Activated CD8-positive, alpha-beta memory T cell treated with anti-CD3 and anti-CD28 coated beads, Interleukin-2, amount 50 U/mL, for 48 hours (primary cell): ENCODE results near the gene FZR1.
A peak's percentile ranks its signal among the peaks of the same experiment; 100 is the strongest.

Source experiments
- DNase-seq: peaks from one replicate; pipeline ENCODE4 v3.0.0-alpha.2; 2020

FZR1 gene

GRCh38 chr19:3474614-3475013 is 31.5 kb upstream of the FZR1 start:
- no peak for DNase-seq

DNA sequence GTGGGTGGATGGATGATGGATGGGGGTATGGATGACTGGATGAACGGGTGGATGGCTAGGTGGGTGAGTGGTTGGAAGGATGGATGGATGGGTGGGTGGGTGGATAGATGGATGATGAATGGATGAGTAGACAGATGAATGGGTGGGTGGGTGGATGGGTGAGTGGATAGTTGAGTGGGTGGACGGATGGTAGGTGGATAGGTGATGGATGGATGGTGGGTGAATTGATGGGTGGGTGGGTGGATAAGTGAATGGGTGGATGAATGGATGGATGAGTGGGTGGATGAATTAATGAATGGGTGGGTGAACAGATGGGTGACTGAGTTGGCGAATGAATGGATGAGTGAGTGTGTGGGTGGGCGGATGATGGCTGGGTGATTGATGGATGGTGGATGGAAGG is 30.7 kb upstream of the FZR1 start:
- DNase-seq = no peak

- DNase-seq = no peak
These were observed 29.3 kb upstream of the FZR1 start for GRCh38 chr19:3476830-3477229.

GRCh38 chr19:3477506-3477905 is 28.6 kb upstream of the FZR1 start:
- DNase-seq = no peak

DNA sequence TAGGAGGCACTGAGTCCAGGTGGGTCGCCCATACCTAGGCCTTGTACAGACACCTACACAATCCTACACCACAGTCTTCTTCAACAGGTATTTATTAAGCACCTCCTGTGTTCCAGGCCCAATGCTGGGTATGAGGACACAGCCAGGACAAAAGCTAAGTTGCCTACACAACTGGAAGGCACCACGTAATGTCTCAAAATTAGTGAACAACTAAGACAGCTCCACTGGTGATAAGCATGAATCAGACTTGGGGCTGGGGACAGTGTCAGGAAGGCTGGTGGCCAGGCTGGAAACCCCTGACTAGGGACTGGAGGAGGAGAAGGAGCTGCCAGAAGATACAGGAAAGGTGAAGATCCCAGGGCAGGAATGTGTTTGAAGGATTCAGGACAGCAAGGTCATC is 28.2 kb upstream of the FZR1 start:
- DNase-seq = no peak

DNA sequence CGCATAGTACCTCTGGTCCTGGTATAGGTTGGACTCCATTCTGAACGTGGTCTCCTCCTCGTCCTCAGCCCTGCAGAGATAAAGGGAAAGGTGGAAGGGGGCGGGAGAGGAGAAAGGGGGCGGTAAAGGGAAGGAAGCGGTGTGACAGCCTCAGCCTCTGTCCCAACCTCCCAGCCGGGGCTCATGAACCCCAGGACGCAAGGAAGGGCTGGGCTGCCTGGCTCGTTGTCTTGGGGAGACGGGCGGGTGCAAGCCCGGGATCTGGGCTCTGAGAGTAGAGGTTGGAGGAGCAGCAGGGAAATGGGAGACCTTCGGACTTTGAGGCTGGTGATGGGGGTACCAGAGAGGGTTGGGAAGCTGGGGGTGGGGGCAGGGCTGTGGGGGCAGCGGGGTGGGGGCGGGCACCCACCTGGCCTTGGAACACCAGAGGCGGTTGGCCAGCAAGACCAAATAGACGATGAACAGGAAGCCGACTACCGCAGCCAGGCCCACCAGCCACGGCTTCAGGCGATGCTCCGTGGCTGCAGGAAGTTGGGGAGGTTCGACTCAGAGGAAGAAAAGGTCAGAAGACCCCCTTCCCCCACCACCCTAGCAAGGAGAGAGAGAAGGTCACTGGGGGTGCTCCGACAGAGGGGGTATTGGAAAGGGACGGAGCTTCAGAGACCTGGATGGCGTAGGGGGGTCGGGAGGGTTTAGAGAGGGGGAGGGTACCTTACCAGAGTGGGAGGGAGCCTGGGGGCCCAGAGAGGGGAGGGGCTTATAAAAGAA is 27.5 kb upstream of the FZR1 start:
- DNase-seq = no peak

DNA sequence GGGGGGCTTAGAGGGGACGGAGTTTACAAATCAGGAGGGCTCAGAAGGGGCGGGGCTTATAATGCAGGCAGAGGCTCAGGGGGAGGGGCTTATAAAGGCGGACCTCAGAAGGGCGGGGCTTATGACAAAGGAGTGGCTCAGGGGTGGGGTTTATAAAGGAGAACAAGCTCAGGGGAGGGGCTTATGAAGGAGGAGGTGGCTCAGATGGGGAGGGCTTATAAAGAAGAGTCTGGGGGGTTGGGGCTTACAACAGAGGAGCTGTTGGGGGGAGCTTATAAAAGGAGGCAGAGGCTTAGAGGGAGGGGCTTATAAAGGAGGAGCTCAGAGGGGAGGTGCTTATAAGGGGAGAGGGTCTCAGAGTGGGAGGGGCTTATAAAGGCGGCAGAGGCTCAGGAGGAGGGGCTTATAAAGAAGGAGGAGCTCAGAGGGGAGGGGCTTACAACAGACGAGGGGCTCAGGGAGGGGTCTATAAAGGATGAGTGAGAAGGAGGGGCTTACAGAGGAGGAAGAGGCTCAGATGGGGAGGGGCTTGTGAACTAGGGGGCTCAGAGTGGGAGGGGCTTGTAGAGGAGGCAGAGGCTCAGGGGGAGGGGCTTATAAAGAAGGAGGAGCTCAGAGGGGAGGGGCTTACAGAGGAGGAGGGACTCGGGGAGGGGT is 26.8 kb upstream of the FZR1 start:
- no peak for DNase-seq

GRCh38 chr19:3479834-3480215 is 26.3 kb upstream of the FZR1 start:
- DNase-seq = peak; percentile 63

GRCh38 chr19:3480383-3481091 is 25.6 kb upstream of the FZR1 start, which contains the start of gene SMIM24:
TSS of gene SMIM24 (minus strand) at chr19:3480525. CDS start at chr19:3480463, 62 bp downstream.
- DNase-seq = no peak

DNA sequence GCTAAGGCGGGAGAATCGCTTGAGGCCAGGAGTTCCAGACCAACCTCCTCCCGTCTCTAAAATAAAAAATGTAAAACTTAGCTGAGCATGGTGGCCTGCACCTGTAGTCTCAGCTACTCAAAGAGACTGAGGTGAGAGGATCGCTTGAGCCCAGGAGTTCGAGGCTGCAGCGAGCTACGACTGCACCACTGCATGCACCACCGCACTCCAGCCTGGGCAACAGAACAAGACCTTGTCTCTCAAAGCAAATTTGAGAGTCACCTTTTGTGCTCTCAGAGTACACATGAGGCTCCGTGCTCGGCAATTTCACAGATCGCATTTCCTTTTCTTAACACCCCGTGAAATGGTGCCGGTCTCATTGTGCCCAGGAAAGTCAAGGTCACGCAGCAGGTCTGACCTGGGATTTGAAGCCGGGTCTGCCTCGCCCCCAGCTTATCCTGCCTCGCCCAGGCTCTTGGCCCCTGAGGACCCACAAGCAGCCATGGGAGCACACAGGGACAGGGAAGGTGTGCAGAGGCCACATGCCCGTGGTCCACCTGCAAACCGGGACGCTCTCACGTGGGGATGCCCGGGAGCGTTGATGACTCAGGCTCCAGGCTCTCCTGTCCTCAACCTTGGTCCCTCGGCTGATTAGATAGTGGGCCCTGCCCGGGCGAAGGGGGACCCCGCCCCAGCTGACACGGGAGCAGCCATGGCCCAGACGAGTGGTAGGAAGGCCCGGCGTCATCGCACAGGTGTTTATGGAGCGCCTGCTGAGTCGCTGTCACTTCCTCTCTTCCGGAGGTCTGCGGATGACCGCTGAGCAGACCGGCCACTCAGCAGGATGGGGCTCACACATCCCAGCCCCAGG is 24.6 kb upstream of the FZR1 start:
- DNase-seq = no peak

GRCh38 chr19:3482507-3483225 is 23.4 kb upstream of the FZR1 start:
- DNase-seq = no peak

- DNase-seq = no peak
These were observed 22.9 kb upstream of the FZR1 start, which contains the start of gene SMIM44 for GRCh38 chr19:3483226-3483628. TSS of gene SMIM44 (minus strand) at chr19:3483441. CDS start at chr19:3483403, 38 bp downstream.

GRCh38 chr19:3491396-3492119 is 14.6 kb upstream of the FZR1 start:
- no peak for DNase-seq

DNA sequence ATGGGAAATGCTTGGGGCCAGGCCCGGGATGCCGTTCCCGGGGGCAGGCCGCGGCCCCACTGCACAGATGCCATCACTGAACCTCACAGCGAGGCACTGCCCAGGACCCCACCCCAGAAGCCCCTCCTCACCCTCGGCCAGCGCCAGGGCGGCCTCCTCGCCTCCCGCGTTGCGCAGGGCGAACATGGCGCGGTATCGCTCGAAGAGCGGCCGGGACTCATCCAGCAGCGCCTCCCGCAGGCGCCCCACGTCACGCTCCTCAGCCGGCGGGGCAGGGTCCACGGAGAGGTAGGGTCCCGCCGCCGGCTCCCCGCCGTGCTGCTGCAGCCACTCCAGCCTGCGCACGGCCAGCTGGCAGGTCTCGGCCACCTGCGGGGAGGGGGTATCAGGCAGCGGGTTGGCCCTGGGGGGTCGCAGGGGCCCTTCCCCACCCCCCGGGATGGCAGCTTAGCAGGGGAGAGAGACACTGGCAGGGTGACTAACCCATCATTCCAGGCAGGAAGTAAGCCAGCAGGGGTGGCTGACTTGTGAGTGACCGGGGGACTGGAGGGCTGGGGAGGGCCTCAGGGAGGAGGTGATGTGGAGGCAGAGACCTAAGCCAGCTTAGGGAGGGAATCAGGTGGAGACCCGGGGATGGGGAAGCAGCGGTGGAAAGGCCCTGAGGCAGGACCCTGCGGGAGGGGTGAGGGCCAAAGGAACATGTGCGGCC is 13.8 kb upstream of the FZR1 start:
- no peak for DNase-seq

- DNase-seq = no peak
These were observed 13.2 kb upstream of the FZR1 start for GRCh38 chr19:3492919-3493318.

DNA sequence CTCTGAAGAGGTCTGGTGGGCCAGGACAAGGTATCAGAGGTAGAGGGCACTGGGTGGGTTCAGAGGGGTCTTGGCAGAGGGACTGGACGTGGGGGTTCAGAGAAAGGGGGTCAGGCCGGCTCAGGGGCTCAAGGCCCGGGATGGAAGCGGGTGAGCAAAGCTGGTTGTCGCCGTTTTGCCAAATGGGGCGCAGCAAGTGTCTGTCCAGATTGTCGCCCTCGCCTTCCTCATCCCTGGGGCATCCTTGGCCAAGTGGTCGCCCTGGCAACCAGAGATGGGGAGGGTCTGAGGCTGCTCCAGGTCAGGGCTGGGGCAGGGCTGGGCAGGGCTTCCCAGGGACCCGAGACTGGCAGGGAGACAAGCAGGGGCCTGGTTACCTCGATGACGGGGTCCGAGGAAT is 12.5 kb upstream of the FZR1 start:
- no peak for DNase-seq

- peak; percentile 71 for DNase-seq
These were observed 12.1 kb upstream of the FZR1 start for GRCh38 chr19:3494051-3494450.

GRCh38 chr19:3494559-3494958 is 11.6 kb upstream of the FZR1 start:
- no peak for DNase-seq

GRCh38 chr19:3496392-3497273 is 9.5 kb upstream of the FZR1 start:
- no peak for DNase-seq
